NCI-H2196 treated with DMSO at 0.1 percent for 48 hours (cell line): ENCODE measurements around the gene NUP35.

ENCODE experiments used
- DNase-seq: peaks from one replicate; lab custom pipeline; 2025; ENCODE audit not compliant: unreplicated experiment; lab: John Stamatoyannopoulos, UW

Gene NUP35

DNA sequence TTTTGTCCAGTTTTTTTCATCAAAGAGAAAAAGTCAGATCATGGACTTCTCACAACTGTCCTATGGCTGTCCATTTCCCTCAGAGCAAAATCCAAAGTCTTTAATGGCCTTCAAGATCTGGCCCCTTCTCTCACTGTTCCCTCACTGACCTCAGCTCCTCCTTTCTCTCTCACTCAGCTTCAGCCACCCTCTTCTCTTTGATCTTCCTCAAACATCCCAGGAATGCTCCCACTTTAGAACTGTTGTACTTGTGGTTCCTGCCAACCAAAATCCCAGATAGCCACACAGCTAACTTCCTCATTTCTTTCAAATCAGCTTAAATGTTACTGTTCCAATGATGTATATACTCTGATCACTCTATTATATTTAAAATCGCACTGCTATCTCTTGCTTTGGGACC, 82.9 kb downstream of the NUP35 start:
- no peak for DNase-seq

DNA sequence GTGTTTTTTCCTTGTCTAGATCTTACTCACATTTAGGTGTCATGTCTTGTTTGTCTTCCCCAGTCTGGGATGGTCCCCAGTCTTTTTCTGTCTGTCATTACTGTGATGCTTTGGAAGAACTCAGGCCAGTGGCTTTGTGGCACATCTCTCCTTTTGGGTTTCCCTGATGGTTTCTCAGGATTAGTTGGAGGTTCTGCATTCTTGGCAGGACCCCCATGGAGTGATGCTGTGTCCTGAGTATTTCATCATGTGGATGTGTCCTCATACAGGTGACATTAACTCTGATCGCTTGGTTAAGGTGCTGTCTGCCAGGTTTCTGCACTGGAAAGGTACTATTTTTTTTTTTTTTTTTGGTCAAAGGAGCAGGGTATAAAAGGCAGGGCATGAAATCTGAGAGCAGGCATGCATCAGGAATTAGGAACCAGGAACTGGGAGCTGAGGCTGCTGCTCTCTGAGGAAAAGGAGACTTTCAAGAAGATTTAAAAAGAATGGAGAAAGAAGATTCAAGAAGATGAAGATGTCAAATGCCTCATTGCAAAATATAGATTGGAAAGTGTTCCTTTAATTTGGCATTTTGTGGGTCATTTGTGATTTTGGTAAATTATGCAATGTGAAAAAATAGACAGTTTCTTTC, 85.3 kb downstream of the NUP35 start:
- no peak for DNase-seq
